ENCODE data around the gene CCDC12. TPM values are rescaled to one million over a fixed set of nuclear protein-coding genes. Genes with fewer than 3 reads are reported as not detected.

CCDC12 gene
- total and polyA plus RNA-seq, 2 of the 13 experiments (the other 11 are each of a cell fraction or from before 2014, with no cell fraction given) = 30.1 to 49.5 TPM

GRCh38 chr3:46931631-46932331, 44.8 kb downstream of the CCDC12 start (continued):
- peak; percentile 42; the same call in 1 of the 2 replicates for TF ChIP-seq ZBTB4 (CRISPR knock-in tag; IDR thresholded peaks at IDR 0.05; ENCODE audit: borderline replicate concordance)
- peak; percentile 38; the same call in 1 of the 2 replicates for TF ChIP-seq ZFX (CRISPR knock-in tag; IDR thresholded peaks at IDR 0.05; ENCODE audit: low read depth)
- TF ChIP-seq RARA (CRISPR knock-in tag; IDR thresholded peaks at IDR 0.05) = peak; percentile 71

GRCh38 chr3:46930945-46931403, 45.6 kb downstream of the CCDC12 start:
- no peak for FAIRE-seq
- intact Hi-C loops (cut with micrococcal nuclease; ENCODE audit: unreplicated experiment) = no loop called here

More at GRCh38 chr3:46930945-46931403, 45.6 kb downstream of the CCDC12 start:
- 95% methylated on average over 3 of the region's 3 CpGs for WGBS (ENCODE audit: low lambda C conversion rate)
- ChIA-PET CTCF (ENCODE audit: low intra/inter-chr PET ratio, low total read pairs) (no interaction called here), POLR2A (interaction anchor here (0.8 to 2.1 kb wide), 2 partner anchors 13 to 48 kb away, joined by 4 to 6 read pairs; partner anchors contain the start of gene NBEAL2)
- ATAC-seq = no peak
- in situ Hi-C loops (cut with HindIII; ENCODE audit: extremely low pct_ligation_motif_present, low pct_unique_long_range_greater_than_20kb) = loop anchor here (5.0 kb wide), 1 partner anchor 51 kb away; no protein-coding TSS in a partner anchor
- TF ChIP-seq ZNF564 (CRISPR knock-in tag; IDR thresholded peaks at IDR 0.05) (no peak), PHF5A (CRISPR knock-in tag; IDR thresholded peaks at IDR 0.05; ENCODE audit: low read depth, unreplicated experiment) (no peak), TOPORS (CRISPR knock-in tag; IDR thresholded peaks at IDR 0.05) (no peak)
- Histone ChIP-seq H3K27ac (ENCODE audit: extremely low read length, insufficient read depth, low read length) (peak overlapping the region; percentile 52), H3K9me3 (ENCODE audit: low read length) (no peaks in the 10 kb centered on the region), H3K4me2 (ENCODE audit: low read depth, low read length) (no peak overlapping the region), H3K36me3 (replicated peaks in 1 of 2; ENCODE audit: control insufficient read depth in 1 of 2, insufficient read depth in 2 of 2, low read length in 2 of 2) (peaks cover 15 to 49% of the 10 kb centered on the region in 2 experiments), H3K4me1 (ENCODE audit: insufficient read depth, low read length) (peaks cover 59% of the 10 kb centered on the region), H4K20me1 (ENCODE audit: insufficient read depth, low read length) (peaks cover 35% of the 10 kb centered on the region), H3K4me3 (replicated peaks in 1 of 3; ENCODE audit: insufficient read depth in 1 of 3, low read depth in 2 of 3, low read length in 3 of 3) (no peak overlapping the region), H3K9ac (ENCODE audit: insufficient read depth, low read depth, low read length) (no peak overlapping the region), H3K79me2 (ENCODE audit: insufficient read depth, low read length) (peaks cover 58% of the 10 kb centered on the region), H2AFZ (ENCODE audit: low read length) (no peak overlapping the region), H3K27me3 (ENCODE audit: control insufficient read depth in 1 of 2, insufficient read depth in 2 of 2, low read length in 2 of 2) (no peaks in the 10 kb centered on the region)
- DNase-seq (ENCODE audit: low spot score) = no peak
- no TSS peak for BruUV-seq (replicated peaks)
